Neural crest cell (in vitro differentiated cells): ENCODE results near the gene EXOC3L2. TPM values are rescaled to one million over a fixed set of nuclear protein-coding genes. Genes with fewer than 3 reads are reported as not detected.

Experiments used
- DNase-seq: peaks from one replicate; pipeline ENCODE4 v3.0.0; 2021; ENCODE audit warnings: low read depth, mixed read lengths, low spot score
- H3K27ac Mint-ChIP-seq: one replicate; pipeline ENCODE4 v1.8.0; 2021; ENCODE audit warnings: mild to moderate bottlenecking, mixed read lengths; ENCODE audit not compliant: unreplicated experiment
- H3K27me3 Mint-ChIP-seq: 2 replicates; pipeline ENCODE4 v1.8.0; 2021; ENCODE audit warnings: low read depth, mild to moderate bottlenecking, mixed read lengths
- H3K36me3 Mint-ChIP-seq: 2 replicates; pipeline ENCODE4 v1.8.0; 2021; ENCODE audit warnings: low read depth, mild to moderate bottlenecking, mixed read lengths
- H3K4me1 Mint-ChIP-seq: 2 replicates; pipeline ENCODE4 v1.8.0; 2021; ENCODE audit warnings: mixed read lengths
- H3K4me3 Mint-ChIP-seq: one replicate; pipeline ENCODE4 v1.8.0; 2021; ENCODE audit warnings: mild to moderate bottlenecking, mixed read lengths
- H3K9me3 Mint-ChIP-seq: 2 replicates; pipeline ENCODE4 v1.8.0; 2021; ENCODE audit warnings: mixed read lengths
- total RNA-seq: library from RNA; stranded (reverse); gene quantifications from 2 replicates; pipeline ENCODE4 v1.2.1, GENCODE V29; 2021
- TF ChIP-seq, protein P1 (sequence below): fragments of 200-600 bp; sonication (generic); conservative IDR thresholded peaks from 2 replicates; pipeline ENCODE4 v1.5.0; 2021; ENCODE audit warnings: antibody characterized with exemption, mild to moderate bottlenecking

Gene EXOC3L2
- total RNA-seq, 1 donor from 2014 or later: 0.91 TPM

DNA sequence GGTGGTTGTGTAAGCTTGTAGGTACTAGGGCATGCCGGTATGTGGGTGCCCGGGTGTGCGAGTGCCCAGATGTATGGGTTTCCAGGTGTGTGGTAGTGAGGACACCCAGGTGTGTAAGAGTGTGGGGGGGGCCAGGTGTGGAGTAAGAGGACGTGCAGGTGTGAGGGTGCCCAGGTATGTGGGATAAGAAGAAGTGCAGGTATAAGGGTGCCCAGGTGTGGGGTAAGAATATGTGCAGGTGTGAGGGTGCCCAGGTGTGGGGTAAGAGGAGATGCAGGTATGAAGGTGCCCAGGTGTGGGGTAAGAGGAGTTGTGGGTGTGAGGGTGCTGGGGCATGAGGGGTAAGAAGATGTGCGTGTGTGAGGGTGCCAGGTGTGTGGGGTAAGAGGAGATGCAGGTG, 20.2 kb upstream of the EXOC3L2 start:
- Mint-ChIP-seq H3K9me3 (no peaks in the 10 kb centered on the region), H3K27me3 (no peaks in the 10 kb centered on the region), H3K4me1 (no peaks in the 10 kb centered on the region), H3K36me3 (peaks cover 2% of the 10 kb centered on the region), H3K27ac (peak overlapping the region; percentile 35), H3K4me3 (no peak overlapping the region)
- TF ChIP-seq, protein P1, sequence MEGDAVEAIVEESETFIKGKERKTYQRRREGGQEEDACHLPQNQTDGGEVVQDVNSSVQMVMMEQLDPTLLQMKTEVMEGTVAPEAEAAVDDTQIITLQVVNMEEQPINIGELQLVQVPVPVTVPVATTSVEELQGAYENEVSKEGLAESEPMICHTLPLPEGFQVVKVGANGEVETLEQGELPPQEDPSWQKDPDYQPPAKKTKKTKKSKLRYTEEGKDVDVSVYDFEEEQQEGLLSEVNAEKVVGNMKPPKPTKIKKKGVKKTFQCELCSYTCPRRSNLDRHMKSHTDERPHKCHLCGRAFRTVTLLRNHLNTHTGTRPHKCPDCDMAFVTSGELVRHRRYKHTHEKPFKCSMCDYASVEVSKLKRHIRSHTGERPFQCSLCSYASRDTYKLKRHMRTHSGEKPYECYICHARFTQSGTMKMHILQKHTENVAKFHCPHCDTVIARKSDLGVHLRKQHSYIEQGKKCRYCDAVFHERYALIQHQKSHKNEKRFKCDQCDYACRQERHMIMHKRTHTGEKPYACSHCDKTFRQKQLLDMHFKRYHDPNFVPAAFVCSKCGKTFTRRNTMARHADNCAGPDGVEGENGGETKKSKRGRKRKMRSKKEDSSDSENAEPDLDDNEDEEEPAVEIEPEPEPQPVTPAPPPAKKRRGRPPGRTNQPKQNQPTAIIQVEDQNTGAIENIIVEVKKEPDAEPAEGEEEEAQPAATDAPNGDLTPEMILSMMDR: no peak
- no peak for DNase-seq

- no peaks in the 10 kb centered on the region for H3K9me3 Mint-ChIP-seq
- H3K27ac Mint-ChIP-seq: peak overlapping the region; percentile 12
- TF ChIP-seq, protein P1: no peak
- no peaks in the 10 kb centered on the region for H3K4me1 Mint-ChIP-seq
- peaks cover 2% of the 10 kb centered on the region for H3K36me3 Mint-ChIP-seq
- no peak overlapping the region for H3K4me3 Mint-ChIP-seq
- H3K27me3 Mint-ChIP-seq: no peaks in the 10 kb centered on the region
- no peak for DNase-seq
Measured at GRCh38 chr19:45264781-45265317, 19.6 kb upstream of the EXOC3L2 start.

DNA sequence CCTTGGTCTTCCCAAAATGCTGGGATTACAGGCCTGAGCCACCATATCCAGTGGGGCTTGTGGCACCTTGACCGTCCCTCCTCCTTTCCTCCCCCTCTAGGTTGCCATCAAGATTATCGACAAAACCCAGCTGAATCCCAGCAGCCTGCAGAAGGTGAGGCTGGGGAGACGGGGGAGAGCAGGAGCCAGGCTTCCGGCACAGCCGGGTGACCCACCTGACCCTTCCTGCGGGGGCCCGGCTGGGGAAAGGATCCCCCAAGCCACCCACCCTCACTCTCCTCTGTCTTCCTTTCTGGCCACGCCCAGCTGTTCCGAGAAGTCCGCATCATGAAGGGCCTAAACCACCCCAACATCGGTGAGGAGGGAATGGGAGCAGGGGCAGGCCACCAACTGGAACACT, 17.8 kb upstream of the EXOC3L2 start:
- H3K27ac Mint-ChIP-seq: no peak overlapping the region
- no peak overlapping the region for H3K4me3 Mint-ChIP-seq
- H3K4me1 Mint-ChIP-seq: no peaks in the 10 kb centered on the region
- H3K36me3 Mint-ChIP-seq: peaks cover 2% of the 10 kb centered on the region
- H3K9me3 Mint-ChIP-seq: no peaks in the 10 kb centered on the region
- H3K27me3 Mint-ChIP-seq: no peaks in the 10 kb centered on the region
- TF ChIP-seq, protein P1: no peak
- DNase-seq: no peak

DNA sequence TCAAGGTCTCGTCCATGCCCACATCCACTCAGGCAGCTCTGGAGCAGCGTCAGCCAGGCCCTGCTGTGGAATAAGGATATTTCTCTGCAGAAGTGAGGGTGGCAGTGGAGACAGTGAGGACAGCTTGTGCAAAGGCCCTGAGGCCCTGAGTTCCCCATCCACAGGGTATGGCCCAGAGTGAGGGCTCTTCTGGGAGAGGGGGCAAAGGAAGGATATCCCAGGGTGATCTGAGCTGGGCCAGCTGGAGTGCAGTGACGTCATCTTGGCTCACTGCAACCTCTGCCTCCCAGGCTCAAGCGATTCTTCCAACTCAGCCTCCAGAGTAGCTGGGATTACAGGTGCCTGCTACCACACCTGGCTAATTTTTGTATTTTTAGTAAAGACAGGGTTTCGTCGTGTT, 17.4 kb upstream of the EXOC3L2 start:
- no peak for DNase-seq
- no peak overlapping the region for H3K27ac Mint-ChIP-seq
- no peaks in the 10 kb centered on the region for H3K9me3 Mint-ChIP-seq
- no peaks in the 10 kb centered on the region for H3K27me3 Mint-ChIP-seq
- H3K4me1 Mint-ChIP-seq: no peaks in the 10 kb centered on the region
- H3K4me3 Mint-ChIP-seq: no peak overlapping the region
- TF ChIP-seq, protein P1: no peak
- peaks cover 2% of the 10 kb centered on the region for H3K36me3 Mint-ChIP-seq

GRCh38 chr19:45258862-45259261, 13.7 kb upstream of the EXOC3L2 start:
- no peaks in the 10 kb centered on the region for H3K36me3 Mint-ChIP-seq
- no peaks in the 10 kb centered on the region for H3K27me3 Mint-ChIP-seq
- H3K4me3 Mint-ChIP-seq: no peak overlapping the region
- DNase-seq: no peak
- TF ChIP-seq, protein P1: no peak
- no peaks in the 10 kb centered on the region for H3K9me3 Mint-ChIP-seq
- no peak overlapping the region for H3K27ac Mint-ChIP-seq
- H3K4me1 Mint-ChIP-seq: peaks cover under 1% of the 10 kb centered on the region
